SK-N-MC (cell line): ENCODE results near the gene ASTN2.

Source experiments
- EZH2 ChIP-seq: fragments of 200-600 bp; sonication (generic); IDR thresholded peaks from one replicate; pipeline ENCODE4 v1.6.1; 2017; ENCODE audit warnings: antibody characterized with exemption
- FOXP2 ChIP-seq: optimal IDR thresholded peaks from 2 replicates; pipeline ENCODE3; 2011; ENCODE audit warnings: mild to moderate bottlenecking, moderate library complexity; ENCODE audit not compliant: insufficient read depth; ENCODE audit errors: extremely low read length, control extremely low read depth
- POLR2AphosphoS5 ChIP-seq: IDR thresholded peaks from 2 replicates; pipeline ENCODE4 v1.6.1; 2012; ENCODE audit warnings: mild to moderate bottlenecking, low read depth, low read length, borderline replicate concordance

- TF ChIP-seq EZH2 (no peak), POLR2AphosphoS5 (no peak), FOXP2 (no peak)
Measured at GRCh38 chr9:117104716-117105495, 310.0 kb downstream of the ASTN2 start.
